ENCODE measurements around the gene USE1.

- TF ChIP-seq CTCF (IDR thresholded peaks at IDR 0.05; ENCODE audit: low read depth, low read length) (no peak), MAX (IDR thresholded peaks at IDR 0.05; ENCODE audit: low read depth, low read length) (no peak)
Measured at GRCh38 chr19:17243830-17244617, 28.9 kb downstream of the USE1 start.

Data from NB4 (cell line).